Mesothelial cell of epicardium (in vitro differentiated cells): ENCODE results near the gene DDIT4. TPM values are rescaled to one million over a fixed set of nuclear protein-coding genes. Genes with fewer than 3 reads are reported as not detected.
A peak's percentile ranks its signal among the peaks of the same experiment; 100 is the strongest.
"Not testable (repeated sequence)": the region's sequence is repeated elsewhere in the genome, so short reads cannot be mapped to it uniquely, and the experiment has no call there.

Experiments used
- DNase-seq, 2 experiments: peaks; one replicate each; pipeline ENCODE4 v3.0.0; 2021; ENCODE audit warnings: low spot score in 2 of 2; ENCODE audit not compliant: unreplicated experiment in 2 of 2
- H3K27ac Mint-ChIP-seq: 2 replicates; pipeline ENCODE4 v1.8.0; 2021; ENCODE audit warnings: mixed read lengths
- H3K27me3 Mint-ChIP-seq: 2 replicates; pipeline ENCODE4 v1.8.0; 2021; ENCODE audit warnings: low read depth, mixed read lengths
- H3K36me3 Mint-ChIP-seq: 2 replicates; pipeline ENCODE4 v1.8.0; 2021; ENCODE audit warnings: mixed read lengths
- H3K4me1 Mint-ChIP-seq: 2 replicates; pipeline ENCODE4 v1.8.0; 2021; ENCODE audit warnings: mixed read lengths
- H3K4me3 Mint-ChIP-seq: 2 replicates; pipeline ENCODE4 v1.8.0; 2021; ENCODE audit warnings: mild to moderate bottlenecking, moderate library complexity, mixed read lengths
- H3K9me3 Mint-ChIP-seq: 2 replicates; pipeline ENCODE4 v1.8.0; 2021; ENCODE audit warnings: mixed read lengths
- CTCF ChIP-seq: fragments of 200-600 bp; sonication (generic); IDR thresholded peaks from one replicate; pipeline ENCODE4 v1.5.0; 2021; ENCODE audit warnings: antibody characterized with exemption; ENCODE audit not compliant: unreplicated experiment
- total RNA-seq: library from RNA; stranded (reverse); gene quantifications from 3 replicates; pipeline ENCODE4 v1.2.1, GENCODE V29; 2021

The DDIT4 gene
- total RNA-seq, 1 donor from 2014 or later, result 61.9 TPM

DNA sequence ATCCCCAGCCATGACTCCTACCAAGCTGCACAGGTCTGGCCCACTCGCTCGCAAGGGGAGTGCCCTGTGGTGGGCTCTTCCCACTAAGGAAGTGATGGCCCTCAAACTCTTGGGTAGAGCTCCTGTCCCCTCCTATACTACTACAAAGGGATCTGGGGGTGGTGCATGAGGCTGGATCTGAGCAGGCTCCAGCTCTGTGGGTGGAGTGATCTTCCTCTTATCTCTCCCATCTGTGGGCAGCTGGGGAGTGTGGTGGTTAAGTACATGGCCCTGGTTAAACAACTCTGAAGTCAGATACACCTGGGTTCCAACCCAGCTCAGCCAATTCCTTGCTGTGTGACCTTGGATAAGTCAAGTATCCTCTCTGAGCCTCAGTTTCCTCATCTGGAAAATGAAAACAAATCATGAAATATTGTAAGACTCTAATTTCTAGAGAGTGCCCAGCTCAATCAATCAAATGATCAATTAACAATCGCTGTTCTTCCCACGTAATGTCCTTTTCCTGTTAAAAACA is 17.4 kb downstream of the DDIT4 start:
- Mint-ChIP-seq H3K9me3 (no peaks in the 10 kb centered on the region), H3K4me1 (peaks cover 15% of the 10 kb centered on the region), H3K4me3 (no peak overlapping the region), H3K36me3 (no peaks in the 10 kb centered on the region), H3K27me3 (no peaks in the 10 kb centered on the region), H3K27ac (no peak overlapping the region)
- TF ChIP-seq CTCF, result no peak
- DNase-seq, result no peak

GRCh38 chr10:72292223-72292691 is 18.5 kb downstream of the DDIT4 start:
- Mint-ChIP-seq H3K36me3 (no peaks in the 10 kb centered on the region), H3K4me1 (peaks cover 14% of the 10 kb centered on the region), H3K27me3 (no peaks in the 10 kb centered on the region), H3K9me3 (no peaks in the 10 kb centered on the region), H3K4me3 (no peak overlapping the region), H3K27ac (peak overlapping the region; percentile 88)
- no peak for DNase-seq
- TF ChIP-seq CTCF, result no peak

DNA sequence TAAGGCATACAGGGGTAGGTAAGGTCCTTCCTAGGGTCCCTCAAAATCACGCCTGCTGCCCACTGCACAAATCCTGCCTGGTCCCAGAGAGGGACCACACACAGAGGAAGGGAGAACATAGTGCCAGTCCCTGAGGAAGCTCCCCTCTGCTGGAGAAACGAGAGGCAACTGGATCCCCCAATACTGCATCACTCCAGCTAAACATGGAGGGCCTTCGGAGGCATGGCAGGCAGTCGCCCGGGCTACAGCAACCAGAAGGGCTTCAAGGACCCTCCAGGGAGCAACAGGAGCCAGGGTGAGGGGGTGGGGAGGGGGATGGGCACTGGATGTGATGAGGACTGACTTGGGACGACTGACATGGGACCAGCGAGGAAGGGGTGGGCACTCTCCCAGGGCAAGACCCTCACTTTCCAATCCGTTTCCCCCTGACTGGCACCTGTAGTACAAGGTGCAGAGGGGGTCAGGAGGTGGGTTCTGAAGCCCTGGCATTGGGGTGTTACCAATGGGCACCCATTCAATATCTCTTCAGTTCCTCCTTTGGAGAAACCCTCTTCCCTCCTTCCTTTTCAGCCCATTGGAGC is 21.7 kb downstream of the DDIT4 start:
- TF ChIP-seq CTCF, result no peak
- H3K27me3 Mint-ChIP-seq, result no peaks in the 10 kb centered on the region
- H3K4me1 Mint-ChIP-seq, result peaks cover 23% of the 10 kb centered on the region
- no peaks in the 10 kb centered on the region for H3K36me3 Mint-ChIP-seq
- no peak overlapping the region for H3K27ac Mint-ChIP-seq
- no peak for DNase-seq
- H3K9me3 Mint-ChIP-seq, result no peaks in the 10 kb centered on the region
- H3K4me3 Mint-ChIP-seq, result no peak overlapping the region

GRCh38 chr10:72296829-72297280 is 23.1 kb downstream of the DDIT4 start:
- not testable (repeated sequence) for DNase-seq, H3K36me3 Mint-ChIP-seq, H3K9me3 Mint-ChIP-seq, H3K27me3 Mint-ChIP-seq
- H3K4me1 Mint-ChIP-seq, result peaks cover 23% of the 10 kb centered on the region
- peak overlapping the region; percentile 50 for H3K27ac Mint-ChIP-seq
- peak overlapping the region; percentile 69 for H3K4me3 Mint-ChIP-seq

- H3K4me3 Mint-ChIP-seq, result peak overlapping the region; percentile 69
- TF ChIP-seq CTCF, result no peak
- no peaks in the 10 kb centered on the region for H3K9me3 Mint-ChIP-seq
- DNase-seq, result no peak
- peaks cover 20% of the 10 kb centered on the region for H3K4me1 Mint-ChIP-seq
- no peaks in the 10 kb centered on the region for H3K27me3 Mint-ChIP-seq
- peak overlapping the region; percentile 50 for H3K27ac Mint-ChIP-seq
- no peaks in the 10 kb centered on the region for H3K36me3 Mint-ChIP-seq
These were observed 23.6 kb downstream of the DDIT4 start for GRCh38 chr10:72297281-72297804.

- peak overlapping the region; percentile 69 for H3K4me3 Mint-ChIP-seq
- no peak for TF ChIP-seq CTCF
These were observed 24.3 kb downstream of the DDIT4 start for GRCh38 chr10:72297805-72298591.

More at GRCh38 chr10:72297805-72298591, 24.3 kb downstream of the DDIT4 start:
- H3K4me1 Mint-ChIP-seq, result peaks cover 14% of the 10 kb centered on the region
- H3K27ac Mint-ChIP-seq, result peak overlapping the region; percentile 79
- DNase-seq, result peak; percentile 89 to 93
- no peaks in the 10 kb centered on the region for H3K9me3 Mint-ChIP-seq
- H3K36me3 Mint-ChIP-seq, result no peaks in the 10 kb centered on the region
- H3K27me3 Mint-ChIP-seq, result no peaks in the 10 kb centered on the region
